GM18507 (cell line): ENCODE measurements around the gene RAB17.
"Not testable (repeated sequence)": the region's sequence is repeated elsewhere in the genome, so short reads cannot be mapped to it uniquely, and the experiment has no call there.

Experiments
- DNase-seq: peaks from one replicate; pipeline ENCODE4 v3.0.0; 2011; ENCODE audit warnings: low read depth; ENCODE audit not compliant: insufficient read length; ENCODE audit errors: extremely low spot score
- FAIRE-seq: peaks from 2 replicates; lab custom pipeline; 2011; peaks lifted over from hg19 to GRCh38; lab: Jason Lieb, UNC

The RAB17 gene

GRCh38 chr2:237601453-237602116 is 11.1 kb upstream of the RAB17 start:
- no peak for FAIRE-seq
- no peak for DNase-seq

DNA sequence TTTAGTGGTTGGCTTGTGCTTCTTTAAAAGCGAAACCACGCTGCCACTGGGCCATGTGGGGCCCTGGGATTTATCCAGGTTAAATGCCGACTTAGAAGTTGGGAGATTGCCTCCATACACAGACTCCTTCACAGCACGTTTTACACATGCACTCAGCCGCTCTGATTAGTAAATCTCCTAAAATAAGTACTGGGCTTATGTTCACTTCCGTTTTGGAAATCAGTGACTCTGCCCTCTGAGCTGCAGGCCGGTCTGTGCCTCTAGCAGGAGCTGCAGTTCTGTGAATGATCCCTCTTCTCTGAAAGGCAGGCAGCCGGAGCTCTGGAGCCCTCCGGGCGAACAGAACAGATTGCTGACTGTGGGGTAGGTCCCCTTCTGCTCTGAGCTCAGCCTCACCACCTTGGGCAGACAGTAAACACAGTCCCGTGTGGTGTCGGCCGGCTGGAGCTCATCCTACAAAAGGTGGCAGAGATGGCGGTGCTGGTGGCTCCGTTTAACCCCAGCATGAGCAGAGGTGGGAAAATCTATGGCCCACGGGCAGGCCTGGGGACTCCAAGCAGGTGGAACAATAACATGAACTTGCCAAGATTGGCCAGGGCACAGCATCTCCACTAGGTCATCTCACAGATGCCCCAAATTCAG is 9.8 kb upstream of the RAB17 start:
- no peak for DNase-seq
- no peak for FAIRE-seq

DNA sequence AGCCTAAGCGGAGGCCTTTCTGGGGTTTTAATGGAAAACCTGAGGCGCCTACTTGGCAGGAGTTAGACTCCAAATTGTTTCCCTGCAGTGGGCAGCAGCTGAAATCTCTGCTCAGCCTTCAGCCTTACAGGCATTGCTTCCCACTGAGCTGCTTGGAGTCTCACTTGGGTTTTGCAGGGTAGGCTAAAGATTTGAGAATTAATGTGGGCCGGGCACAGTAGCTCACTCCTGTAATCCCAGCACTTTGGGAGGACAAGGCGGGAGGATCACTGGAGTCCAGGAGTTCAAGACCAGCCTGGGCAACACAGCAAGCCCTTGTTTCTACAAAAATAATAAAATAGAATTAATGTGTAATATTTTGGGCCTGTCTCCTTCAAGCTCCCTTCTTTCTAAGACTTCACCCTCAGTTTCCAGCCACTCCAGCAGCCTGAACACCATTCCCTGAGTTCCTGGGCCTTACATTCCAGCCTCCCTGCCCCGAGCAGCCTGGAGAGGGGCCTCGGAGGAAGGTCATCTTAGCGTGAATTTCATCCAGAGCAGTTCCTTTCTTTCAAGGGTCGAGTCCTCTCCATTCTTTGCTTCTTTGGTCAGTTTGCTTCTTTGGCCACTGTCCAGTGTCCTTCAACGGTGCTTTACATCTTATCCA is 9.1 kb upstream of the RAB17 start:
- no peak for FAIRE-seq
- DNase-seq, result no peak

DNA sequence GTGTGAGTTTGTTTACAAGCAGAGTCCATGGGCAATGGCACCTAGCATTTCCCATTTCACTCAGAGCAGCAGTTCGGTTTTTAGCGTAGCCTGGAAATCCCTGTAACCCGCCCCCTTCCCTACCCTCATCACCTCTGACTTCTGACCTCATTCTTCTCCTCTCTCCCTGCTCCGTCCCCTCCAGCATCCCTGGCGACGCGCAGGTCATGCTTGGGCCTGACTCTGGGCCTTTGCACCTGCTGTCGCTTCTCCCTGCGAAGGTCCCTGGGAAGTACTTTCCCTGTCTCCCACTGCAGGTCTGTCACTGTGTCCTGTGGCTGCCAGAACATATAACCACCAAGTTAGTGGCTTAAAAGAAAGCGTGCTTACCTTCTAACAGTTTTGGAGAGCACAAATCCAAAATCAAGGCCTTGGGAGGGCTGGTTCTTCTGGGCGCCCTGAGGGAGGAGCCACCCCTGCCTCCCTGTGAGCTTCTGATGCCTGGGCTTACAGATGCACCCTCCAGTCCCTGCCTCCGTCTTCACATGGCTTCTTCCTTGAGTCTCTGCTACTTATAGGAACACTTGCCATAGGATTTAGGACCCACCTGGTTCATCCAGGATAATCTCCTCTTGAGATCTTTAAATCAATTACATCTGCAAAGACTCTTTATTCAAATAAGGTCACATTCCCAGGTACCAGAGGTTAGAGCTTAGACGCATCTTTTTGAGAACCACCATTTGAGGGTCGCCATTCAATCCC is 8.1 kb upstream of the RAB17 start:
- FAIRE-seq, result no peak
- DNase-seq, result no peak

GRCh38 chr2:237597196-237598145 is 6.9 kb upstream of the RAB17 start:
- DNase-seq (no peak), FAIRE-seq (no peak)

- no peak for FAIRE-seq
- DNase-seq, result no peak
These were observed 6.1 kb upstream of the RAB17 start for GRCh38 chr2:237596520-237597195.

GRCh38 chr2:237595829-237596519 is 5.4 kb upstream of the RAB17 start:
- not testable (repeated sequence) for DNase-seq, FAIRE-seq

DNA sequence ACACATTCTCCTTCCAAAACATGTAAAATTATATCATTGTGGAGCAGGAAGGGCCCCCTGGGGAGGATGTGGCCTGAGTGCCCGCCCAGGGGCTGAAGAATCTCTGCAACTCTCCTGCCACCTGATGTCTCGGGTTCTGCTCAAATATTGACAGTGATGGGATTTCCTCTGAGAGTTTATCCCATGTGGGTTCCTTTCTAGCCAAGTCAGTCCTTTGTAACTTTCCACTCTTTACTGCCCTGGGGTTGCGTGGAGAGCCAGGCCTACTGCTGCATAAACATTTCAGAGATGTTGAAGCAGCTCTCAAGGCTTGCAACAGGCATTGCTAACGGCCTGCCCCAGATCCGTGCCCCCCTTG is 4.0 kb upstream of the RAB17 start:
- no peak for FAIRE-seq
- DNase-seq, result no peak

- FAIRE-seq (no peak), DNase-seq (no peak)
These were observed 3.2 kb upstream of the RAB17 start for GRCh38 chr2:237593596-237594320.

- FAIRE-seq (no peak), DNase-seq (no peak)
These were observed 2.5 kb upstream of the RAB17 start for GRCh38 chr2:237593036-237593435.

DNA sequence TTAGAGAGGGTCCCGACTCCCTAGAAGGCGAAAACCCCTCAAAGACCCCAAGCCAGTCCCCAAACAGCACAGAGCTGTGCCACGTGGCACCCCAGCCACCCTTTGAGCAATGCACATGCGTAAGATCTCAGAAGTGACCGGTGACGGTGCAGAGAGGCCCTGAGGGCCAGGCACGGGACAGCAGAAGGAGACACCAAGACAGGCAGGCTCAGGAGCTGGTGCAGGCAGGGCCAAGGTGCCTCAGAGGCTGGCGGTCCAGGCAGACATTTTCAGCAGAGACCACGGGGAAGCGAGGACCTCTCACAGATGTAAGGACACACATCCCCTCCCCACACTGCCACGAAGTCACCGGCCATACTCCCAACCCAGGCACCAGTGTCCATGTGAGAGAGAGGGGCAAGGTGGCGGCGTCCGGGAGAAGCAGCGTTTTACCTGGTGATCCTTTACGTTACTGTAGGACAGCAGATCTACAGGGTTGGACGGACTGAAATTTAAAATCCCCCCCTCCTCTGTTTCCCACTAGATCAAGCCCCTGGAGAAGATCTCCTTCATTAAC is 2.0 kb upstream of the RAB17 start:
- DNase-seq (no peak), FAIRE-seq (no peak)

GRCh38 chr2:237591141-237591881 is 777 bp upstream of the RAB17 start:
- no peak for FAIRE-seq
- DNase-seq, result no peak

DNA sequence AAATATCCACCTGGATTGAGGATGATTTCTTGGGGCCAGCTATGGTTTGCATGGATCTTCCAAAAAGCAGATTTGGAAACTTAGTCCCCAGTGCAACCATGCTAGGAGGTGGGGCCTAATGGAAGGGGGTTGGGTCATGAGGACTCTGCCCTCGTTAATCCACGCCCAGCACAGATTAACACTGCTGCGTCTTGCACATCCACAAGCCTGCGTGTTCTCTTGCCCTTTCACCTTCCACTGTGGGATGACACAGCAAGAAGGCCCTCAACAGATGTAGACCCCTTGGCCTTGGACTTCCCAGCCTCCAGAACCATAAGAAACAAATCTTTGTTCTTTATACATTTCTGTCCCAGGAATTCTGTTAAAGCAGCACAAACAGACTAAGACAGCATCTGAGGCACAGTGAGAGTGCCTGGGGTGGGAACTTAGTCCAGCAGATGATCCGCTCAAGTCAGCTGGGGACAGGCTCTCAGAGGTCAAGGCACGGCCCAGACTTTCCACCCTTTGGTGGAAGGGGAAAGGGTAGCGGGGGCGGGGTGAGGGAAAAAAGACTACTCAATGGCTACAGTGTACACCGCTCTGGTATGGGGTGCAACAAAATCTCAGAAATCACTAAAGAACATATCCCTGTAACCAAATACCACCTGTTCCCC is 2.4 kb downstream of the RAB17 start:
- DNase-seq (no peak), FAIRE-seq (no peak)

DNA sequence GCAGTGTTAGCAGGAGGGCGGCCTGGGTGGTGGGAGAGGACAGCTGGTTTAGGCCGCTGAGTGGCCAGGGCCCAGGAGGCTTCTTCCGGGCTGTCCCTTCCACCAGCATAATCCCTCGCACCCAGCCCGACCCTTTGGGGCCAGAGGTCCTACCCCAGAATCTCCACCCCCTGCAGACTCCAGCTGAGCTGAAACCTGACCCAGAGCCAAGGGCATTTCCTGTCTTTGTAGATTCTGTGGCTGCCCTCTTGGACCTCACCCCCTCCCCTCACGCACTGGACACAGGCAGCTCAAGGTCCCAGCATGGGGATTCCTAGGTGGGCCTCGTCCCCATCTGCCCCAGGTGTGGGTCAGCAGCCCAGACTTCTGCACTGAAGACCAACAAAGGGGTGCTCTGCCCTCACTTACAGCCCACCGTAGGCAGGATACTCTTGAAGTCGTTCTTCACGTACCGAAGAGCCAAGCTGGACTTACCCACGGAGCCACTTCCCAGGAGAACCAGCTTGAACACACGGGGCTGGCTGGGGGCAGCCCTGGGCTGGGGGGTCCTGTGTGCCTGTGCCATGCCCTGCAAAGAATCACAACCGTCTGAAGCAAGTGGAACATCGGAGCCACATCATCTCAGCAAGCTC is 4.8 kb downstream of the RAB17 start:
- DNase-seq (no peak), FAIRE-seq (no peak)

DNA sequence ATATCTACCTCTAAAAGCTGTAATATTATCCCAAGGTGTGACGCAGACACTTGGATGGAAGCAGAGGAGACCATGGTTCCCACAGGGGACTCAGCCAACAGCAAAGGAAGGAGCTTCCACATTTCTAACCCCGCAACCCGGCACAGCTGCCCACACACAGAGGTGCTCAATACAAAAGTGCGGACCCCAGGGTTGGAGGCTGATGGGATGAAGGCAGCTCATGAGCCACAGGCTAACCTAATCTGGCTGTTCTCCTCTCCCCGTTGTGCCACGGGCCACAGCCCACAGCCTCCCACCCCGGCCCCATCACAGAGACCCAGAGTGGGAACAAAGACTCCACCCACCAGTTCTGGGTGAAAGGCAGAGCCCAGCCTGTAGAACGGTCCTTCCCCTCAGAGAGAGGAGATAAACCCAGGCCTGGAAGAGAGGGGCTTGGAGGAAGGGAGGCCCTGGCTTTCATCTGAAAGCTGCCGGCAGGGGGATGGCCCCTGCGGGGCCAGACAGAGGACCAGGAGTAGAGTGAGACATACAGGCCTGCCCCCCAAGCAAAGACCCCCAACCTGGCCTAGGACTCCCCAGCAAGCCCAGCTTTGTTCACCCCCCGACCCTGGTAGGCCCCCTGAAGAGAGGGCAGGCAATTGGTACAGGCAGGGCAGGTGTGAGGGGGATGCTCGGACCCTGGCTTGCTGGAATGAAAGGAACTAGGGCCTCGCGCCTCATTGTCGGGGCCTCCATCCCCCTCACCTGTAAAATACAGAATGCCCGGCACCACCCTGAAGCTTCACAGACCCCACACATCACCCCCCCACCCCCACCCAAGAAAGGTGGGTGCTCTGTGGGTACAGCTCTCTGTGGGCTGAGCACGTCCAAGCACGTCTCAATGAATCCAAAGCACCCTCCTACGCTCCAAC is 6.9 kb downstream of the RAB17 start:
- DNase-seq (no peak), FAIRE-seq (no peak)
